Forelimb muscle (tissue), 1 donor: ENCODE results near the gene SLAMF7. TPM values are rescaled to one million over a fixed set of nuclear protein-coding genes. Genes with fewer than 3 reads are reported as not detected.
"Not testable (repeated sequence)": the region's sequence is repeated elsewhere in the genome, so short reads cannot be mapped to it uniquely, and the experiment has no call there.

Source experiments
- DNase-seq: peaks from one replicate; pipeline ENCODE4 v3.0.0-alpha.2; 2013; ENCODE audit warnings: low read depth
- polyA plus RNA-seq: library from polyadenylated mRNA; unstranded; fragments of 120-200 nt; gene quantifications from one replicate; pipeline ENCODE4 v1.2.1, GENCODE V29; 2013; ENCODE audit not compliant: insufficient read length

The SLAMF7 gene
- polyA plus RNA-seq, 1 donor, result 0.46 TPM

DNA sequence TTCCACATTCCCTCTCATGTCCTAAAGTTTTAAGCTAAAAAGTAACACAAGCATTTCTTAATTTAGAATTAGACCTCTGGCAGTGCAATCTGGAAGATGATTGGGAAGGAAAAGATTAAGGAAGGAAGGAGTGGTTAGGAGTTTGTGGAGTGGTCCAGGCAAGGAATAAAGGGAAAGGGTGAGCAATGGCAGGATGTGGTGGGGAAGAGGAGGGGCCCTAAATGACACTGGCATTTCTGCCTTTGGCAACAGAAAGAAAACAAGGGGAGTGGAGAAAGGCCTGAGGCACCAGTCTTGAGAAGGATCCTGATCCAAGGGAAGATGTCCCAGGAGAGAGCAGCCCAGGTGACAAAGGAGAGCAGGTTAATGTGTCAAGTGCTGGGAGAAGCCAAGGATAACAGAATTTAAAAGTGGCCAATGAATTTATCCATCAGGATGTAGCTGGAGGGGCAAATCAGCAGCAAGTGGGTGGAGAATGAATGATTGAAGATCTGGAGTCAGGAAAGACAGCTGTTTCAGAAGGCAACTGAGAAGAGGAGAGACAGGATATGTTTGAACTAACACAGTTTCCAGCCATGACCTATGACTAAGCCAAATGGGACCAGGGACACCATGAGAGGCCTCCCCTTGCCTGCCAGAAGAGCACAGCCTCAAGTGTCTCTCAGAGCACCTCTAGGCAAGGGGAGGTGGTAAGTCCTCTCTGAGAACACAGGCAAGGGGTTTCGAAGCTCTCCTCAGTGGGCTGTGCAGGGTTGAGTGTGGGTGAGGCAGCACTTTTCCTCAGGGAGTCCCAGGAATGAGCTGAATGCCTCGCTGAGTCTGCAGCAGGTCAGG, 36.1 kb downstream of the SLAMF7 start:
- no peak for DNase-seq

- DNase-seq, result no peak
These were observed 37.1 kb downstream of the SLAMF7 start for GRCh38 chr1:160776178-160776577.

GRCh38 chr1:160777486-160778089, 38.5 kb downstream of the SLAMF7 start:
- DNase-seq, result no peak

GRCh38 chr1:160778976-160779375, 39.9 kb downstream of the SLAMF7 start:
- DNase-seq, result no peak

GRCh38 chr1:160779626-160780397, 40.8 kb downstream of the SLAMF7 start:
- DNase-seq, result no peak

GRCh38 chr1:160780398-160780755, 41.3 kb downstream of the SLAMF7 start:
- no peak for DNase-seq

GRCh38 chr1:160781186-160781766, 42.2 kb downstream of the SLAMF7 start:
- DNase-seq, result no peak

GRCh38 chr1:160781914-160782689, 43.1 kb downstream of the SLAMF7 start:
- no peak for DNase-seq

DNA sequence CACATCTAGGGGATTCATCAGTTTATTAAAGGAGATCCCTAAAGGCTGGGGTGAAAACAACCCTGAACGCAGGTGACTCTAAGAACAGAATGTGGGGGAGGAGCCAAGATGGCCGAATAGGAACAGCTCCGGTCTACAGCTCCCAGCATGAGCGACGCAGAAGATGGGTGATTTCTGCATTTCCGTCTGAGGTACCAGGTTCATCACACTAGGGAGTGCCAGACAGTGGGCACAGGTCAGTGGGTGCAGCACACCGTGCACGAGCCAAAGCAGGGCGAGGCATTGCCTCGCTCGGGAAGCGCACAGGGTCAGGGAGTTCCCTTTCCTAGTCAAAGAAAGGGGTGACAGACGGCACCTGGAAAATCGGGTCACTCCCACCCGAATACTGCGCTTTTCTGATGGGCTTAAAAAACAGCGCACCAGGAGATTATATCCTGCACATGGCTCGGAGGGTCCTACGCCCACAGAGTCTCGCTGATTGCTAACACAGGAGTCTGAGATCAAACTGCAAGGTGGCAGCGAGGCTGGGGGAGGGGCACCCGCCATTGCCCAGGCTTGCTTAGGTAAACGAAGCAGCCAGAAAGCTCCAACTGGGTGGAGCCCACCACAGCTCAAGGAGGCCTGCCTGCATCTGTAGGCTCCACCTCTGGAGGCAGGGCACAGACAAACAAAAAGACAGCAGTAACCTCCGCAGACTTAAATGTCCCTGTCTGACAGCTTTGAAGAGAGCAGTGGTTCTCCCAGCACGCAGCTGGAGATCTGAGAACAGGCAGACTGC, 44.1 kb downstream of the SLAMF7 start:
- DNase-seq, result not testable (repeated sequence)

DNA sequence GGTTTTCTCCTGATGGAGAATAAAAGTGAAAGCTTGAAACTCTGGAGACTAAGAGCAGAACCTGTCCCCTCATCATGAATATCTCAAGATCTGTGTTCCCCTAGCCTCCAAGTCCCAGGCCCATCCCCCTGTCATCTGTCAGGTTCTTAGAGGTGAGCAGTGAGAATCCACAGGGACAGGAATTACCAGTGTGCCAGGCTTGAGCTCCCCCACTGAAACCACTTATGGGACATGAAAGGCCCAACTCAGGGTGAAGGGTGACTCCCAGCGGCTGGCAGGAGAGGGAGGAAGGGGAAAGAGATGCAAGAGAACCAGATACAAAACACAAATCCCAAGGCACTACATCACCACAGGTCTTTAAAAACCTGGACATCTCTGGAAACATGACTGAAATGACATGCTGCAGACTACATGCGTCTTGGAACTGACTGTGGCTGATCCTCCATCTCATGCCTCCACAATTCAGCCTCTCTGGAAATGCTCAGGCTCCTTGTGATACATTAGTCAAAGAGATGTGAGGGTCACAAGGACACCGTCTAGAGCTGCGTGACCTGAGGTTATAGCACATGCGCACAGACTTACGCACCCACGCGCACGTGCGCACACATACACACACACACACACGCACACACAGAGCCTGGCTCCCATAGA, 50.1 kb downstream of the SLAMF7 start:
- no peak for DNase-seq

- DNase-seq, result no peak
These were observed 50.9 kb downstream of the SLAMF7 start for GRCh38 chr1:160789702-160790611.

GRCh38 chr1:160794376-160794775, 55.3 kb downstream of the SLAMF7 start:
- DNase-seq, result no peak

DNA sequence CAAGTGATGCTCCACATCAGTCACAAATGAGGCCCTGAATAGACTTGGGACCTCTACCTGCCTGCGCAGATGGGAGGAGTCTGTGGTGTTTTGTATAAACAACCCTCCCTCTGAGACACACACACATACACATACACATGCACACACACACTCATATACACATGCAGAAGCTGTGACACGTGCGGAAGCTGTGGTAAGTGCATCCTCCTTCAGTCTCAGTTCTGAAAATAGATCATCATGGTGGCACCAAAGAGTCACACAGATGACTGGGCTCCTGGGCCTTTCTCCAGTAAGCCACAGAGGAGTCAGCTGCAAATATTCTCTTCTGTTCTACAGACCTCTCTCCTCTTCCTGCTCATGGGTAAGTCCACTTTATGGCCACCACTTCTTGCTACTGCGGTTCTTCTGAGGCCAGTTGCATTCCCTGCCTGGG, 56.9 kb downstream of the SLAMF7 start, which contains the start of gene LY9:
Gene LY9 (plus strand): TSS at position 224 of the 433 bp plus-strand sequence. CDS start 14 bp downstream, at position 238.
- DNase-seq, result no peak

DNA sequence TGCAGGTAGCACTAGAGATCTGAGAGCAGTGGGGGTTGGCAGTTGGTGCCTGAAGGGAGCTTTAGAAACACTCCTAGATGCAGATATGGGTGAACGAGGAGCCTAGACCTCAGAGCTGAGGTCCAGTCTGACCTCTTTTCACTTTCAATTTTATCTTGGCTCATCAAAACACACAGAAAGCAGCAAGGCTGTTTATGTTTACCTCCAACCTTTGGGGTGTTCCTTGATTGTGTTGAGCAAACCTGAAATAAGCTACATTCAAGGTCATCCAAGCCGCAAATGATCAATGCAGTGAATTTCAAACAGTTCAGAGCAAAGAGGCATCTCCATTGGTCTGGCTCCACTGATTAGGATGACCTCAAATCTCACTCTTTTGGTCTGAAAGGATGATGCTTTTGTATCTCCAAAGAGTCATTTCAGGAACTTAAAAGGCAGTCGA, 58.2 kb downstream of the SLAMF7 start:
- DNase-seq, result no peak

DNA sequence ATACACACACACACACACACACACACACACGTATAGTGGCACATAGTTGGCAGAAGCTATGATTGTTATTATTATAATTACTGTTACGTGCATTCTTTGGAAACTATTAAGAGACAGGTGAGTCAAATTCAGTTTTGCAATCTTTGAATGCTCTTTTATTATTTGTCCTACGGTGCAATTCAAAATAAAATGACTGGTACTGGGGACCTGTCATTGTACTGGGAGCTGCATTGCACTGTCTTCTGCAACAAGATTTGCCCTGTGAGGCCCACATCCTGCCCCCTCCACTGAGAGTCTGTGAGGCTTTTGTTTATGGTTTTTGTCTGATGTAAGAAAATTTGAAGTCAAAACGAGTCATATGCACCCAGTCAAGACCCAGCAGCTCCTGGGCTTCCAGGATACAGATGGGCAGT, 58.8 kb downstream of the SLAMF7 start:
- DNase-seq, result no peak

DNA sequence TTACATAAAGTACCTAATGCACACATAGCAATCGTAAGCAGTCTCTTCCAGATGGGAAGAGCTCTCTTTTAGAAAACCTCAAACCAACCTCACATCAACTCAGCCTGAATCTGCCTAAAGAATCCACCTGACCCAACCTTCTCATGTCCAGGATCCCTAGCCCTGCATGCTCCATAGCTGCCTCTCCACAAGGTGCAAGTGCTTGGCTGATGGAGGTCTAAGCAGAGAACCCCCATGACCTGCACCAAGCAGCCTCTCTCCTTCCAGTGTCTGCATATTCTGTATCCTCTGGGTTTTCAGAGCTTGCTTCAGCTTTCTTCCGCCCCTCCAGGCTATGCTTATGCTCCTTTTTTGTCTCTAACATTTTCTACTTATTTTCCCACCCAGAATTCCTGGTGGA, 59.4 kb downstream of the SLAMF7 start:
- no peak for DNase-seq

- no peak for DNase-seq
These were observed 60.6 kb downstream of the SLAMF7 start for GRCh38 chr1:160799641-160800040.

- DNase-seq, result no peak
These were observed 61.1 kb downstream of the SLAMF7 start for GRCh38 chr1:160800142-160800541.
